ENCODE results near the gene KCNK17. TPM values are rescaled to one million over a fixed set of nuclear protein-coding genes. Genes with fewer than 3 reads are reported as not detected.

KCNK17 gene
- total RNA-seq, 1 experiment from 2014 or later, result 1.2 TPM

DNA sequence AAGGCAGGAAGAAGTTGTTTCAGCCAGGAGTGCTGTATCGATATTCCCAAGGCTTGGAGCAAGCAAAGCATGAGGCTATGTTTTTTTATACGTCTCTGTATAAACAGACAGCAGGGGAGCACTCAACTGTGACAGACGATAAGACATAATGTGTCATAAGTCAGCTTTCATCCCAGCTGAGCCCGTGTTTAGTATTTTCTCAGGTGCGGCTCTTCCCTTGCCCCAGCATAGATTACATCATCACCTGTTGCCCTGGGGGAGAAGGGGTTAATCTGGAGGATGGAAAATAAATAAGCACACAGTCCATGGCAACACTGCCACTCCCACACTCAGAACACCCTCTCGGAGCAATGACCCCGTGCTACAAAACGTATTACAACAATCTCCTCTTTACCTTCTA lies 62.8 kb downstream of the KCNK17 start:
- Histone ChIP-seq H2BK12ac (ENCODE audit: insufficient read length, low read depth, low read length) (no peak overlapping the region), H3K23ac (ENCODE audit: insufficient read length, low read depth, low read length) (no peak overlapping the region), H3K56ac (ENCODE audit: insufficient read length, low read depth, low read length) (no peak overlapping the region), H4K8ac (replicated peaks; ENCODE audit: insufficient read length, low read depth, low read length) (no peak overlapping the region), H3K27ac (ENCODE audit: insufficient read length, low read depth, low read length) (no peak overlapping the region), H2BK5ac (ENCODE audit: insufficient read length, low read length) (no peak overlapping the region), H2BK15ac (ENCODE audit: low read depth, low read length) (no peak overlapping the region), H4K20me1 (ENCODE audit: control insufficient read depth, insufficient read depth, insufficient read length) (no peaks in the 10 kb centered on the region), H3K4ac (ENCODE audit: low read depth, low read length) (no peak overlapping the region), H3K14ac (ENCODE audit: insufficient read depth, low read length) (no peak overlapping the region), H3K4me1 (ENCODE audit: insufficient read depth, low read length) (no peaks in the 10 kb centered on the region; the same call in 1 of the 2 replicates), H3K23me2 (ENCODE audit: insufficient read length, low read depth, low read length, poor library complexity, severe bottlenecking) (no peaks in the 10 kb centered on the region), H2AK5ac (ENCODE audit: insufficient read length, low read length) (no peak overlapping the region), H3T11ph (ENCODE audit: low read length) (no peak overlapping the region), H3K27me3 (ENCODE audit: insufficient read depth, low read length) (no peaks in the 10 kb centered on the region), H3K4me2 (ENCODE audit: insufficient read depth, insufficient read length, low read length) (no peak overlapping the region), H2BK20ac (ENCODE audit: low read depth, low read length, poor library complexity, severe bottlenecking) (no peak overlapping the region), H3K9ac (ENCODE audit: extremely low read depth, insufficient read length, low read length) (no peak overlapping the region), H3K79me1 (ENCODE audit: insufficient read depth, low read depth, low read length, poor library complexity, severe bottlenecking) (no peaks in the 10 kb centered on the region), H2BK120ac (ENCODE audit: low read depth, low read length, poor library complexity, severe bottlenecking) (no peak overlapping the region), H4K5ac (ENCODE audit: insufficient read length, low read depth, low read length) (no peak overlapping the region), H3K79me2 (ENCODE audit: insufficient read depth, low read length) (no peaks in the 10 kb centered on the region), H2AFZ (ENCODE audit: low read length) (no peak overlapping the region), H3K18ac (ENCODE audit: insufficient read length, low read depth, low read length) (no peak overlapping the region), H3K9me3 (ENCODE audit: control insufficient read depth, low read depth, low read length) (peaks cover 9% of the 10 kb centered on the region), H4K91ac (ENCODE audit: insufficient read length, low read depth, low read length) (no peak overlapping the region)
- no peak for DNase-seq
- WGBS (ENCODE audit: extremely low coverage, insufficient read length, low lambda C conversion rate), result no CpG with 5 or more reads among the region's 8 CpGs
- TF ChIP-seq, protein P1, sequence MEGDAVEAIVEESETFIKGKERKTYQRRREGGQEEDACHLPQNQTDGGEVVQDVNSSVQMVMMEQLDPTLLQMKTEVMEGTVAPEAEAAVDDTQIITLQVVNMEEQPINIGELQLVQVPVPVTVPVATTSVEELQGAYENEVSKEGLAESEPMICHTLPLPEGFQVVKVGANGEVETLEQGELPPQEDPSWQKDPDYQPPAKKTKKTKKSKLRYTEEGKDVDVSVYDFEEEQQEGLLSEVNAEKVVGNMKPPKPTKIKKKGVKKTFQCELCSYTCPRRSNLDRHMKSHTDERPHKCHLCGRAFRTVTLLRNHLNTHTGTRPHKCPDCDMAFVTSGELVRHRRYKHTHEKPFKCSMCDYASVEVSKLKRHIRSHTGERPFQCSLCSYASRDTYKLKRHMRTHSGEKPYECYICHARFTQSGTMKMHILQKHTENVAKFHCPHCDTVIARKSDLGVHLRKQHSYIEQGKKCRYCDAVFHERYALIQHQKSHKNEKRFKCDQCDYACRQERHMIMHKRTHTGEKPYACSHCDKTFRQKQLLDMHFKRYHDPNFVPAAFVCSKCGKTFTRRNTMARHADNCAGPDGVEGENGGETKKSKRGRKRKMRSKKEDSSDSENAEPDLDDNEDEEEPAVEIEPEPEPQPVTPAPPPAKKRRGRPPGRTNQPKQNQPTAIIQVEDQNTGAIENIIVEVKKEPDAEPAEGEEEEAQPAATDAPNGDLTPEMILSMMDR (conservative IDR thresholded peaks at IDR 0.05), result no peak
- H3K27me3 Mint-ChIP-seq (ENCODE audit: low read depth), result peaks cover 2% of the 10 kb centered on the region; the same call in 1 of the 2 replicates
- peaks cover 0 to 12% (median 0%) of the 10 kb centered on the region in 3 experiments; a peak in 2 of 7 replicates for H3K36me3 Mint-ChIP-seq (ENCODE audit: insufficient read depth in 1 of 3, low read depth in 3 of 3)
- no peak overlapping the region for H3K27ac Mint-ChIP-seq
- H3K4me1 Mint-ChIP-seq, result peaks cover 9 to 11% of the 10 kb centered on the region in 2 experiments
- H3K4me3 Mint-ChIP-seq, result no peak overlapping the region
- H3K9me3 Mint-ChIP-seq, result peaks cover 10 to 11% of the 10 kb centered on the region in 2 experiments

Measured in H9 (cell line).